NCI-H1694 treated with DMSO at 0.1 percent for 48 hours (cell line): ENCODE data around the gene ZNRF2.
A peak's percentile ranks its signal among the peaks of the same experiment; 100 is the strongest.

Experiments
- DNase-seq: peaks from one replicate; lab custom pipeline; 2025; lab: John Stamatoyannopoulos, UW

ZNRF2 gene

GRCh38 chr7:30322271-30323005 lies 38.0 kb downstream of the ZNRF2 start:
- peak; percentile 36 for DNase-seq

DNA sequence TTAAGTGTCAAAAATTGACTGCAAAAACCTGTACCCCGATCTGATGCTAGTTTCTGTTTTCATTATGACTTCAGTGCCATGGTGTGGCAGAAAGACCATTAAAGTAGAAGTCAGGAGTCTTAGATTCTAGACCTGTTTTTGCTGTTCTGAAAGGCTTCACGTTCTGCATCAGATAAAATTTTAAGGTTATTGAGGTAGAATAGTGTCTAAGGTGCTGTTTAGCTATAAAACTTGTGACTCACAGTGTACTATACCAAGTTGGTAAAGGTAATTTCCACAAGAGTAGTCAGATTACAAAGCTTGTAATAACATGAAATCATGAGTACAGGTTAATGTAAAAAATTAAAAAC lies 38.6 kb downstream of the ZNRF2 start:
- no peak for DNase-seq

GRCh38 chr7:30327813-30328212 lies 43.4 kb downstream of the ZNRF2 start:
- no peak for DNase-seq

DNA sequence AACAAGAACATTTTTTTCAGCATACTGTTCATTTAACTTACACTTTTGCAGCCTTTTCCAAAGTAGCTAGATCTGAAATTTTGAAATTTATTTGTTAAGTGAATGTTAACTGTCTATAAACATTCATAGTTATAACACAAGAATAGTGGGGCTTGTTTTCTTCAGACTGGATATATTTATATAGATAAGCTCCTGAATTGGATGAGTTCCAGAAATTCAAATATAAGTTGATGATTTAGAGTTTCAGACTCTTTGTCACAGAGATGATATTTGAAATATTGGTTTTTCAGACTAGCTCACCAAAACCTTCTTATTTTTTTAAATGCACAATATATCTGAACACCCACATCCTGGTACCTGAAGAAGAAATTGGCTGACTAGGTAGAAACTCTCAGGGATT lies 44.0 kb downstream of the ZNRF2 start:
- DNase-seq: no peak

DNA sequence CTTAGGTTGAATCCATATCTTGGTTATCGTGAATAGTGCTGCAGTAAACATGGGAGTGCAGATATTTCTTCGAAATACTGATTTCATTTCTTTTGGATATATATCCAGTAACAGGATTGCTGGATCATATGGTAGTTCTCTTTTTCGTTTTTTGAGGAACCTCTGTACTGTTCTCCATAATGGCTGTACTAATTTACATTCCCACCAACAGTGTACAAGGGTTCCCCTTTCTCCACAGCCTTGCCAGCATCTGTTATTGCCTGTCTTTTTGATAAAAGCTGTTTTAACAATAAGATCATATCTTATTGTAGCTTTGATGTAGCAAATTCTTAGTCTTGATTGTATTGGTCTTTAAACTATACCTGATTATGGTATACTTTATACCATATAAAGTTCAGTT lies 45.3 kb downstream of the ZNRF2 start:
- no peak for DNase-seq

- DNase-seq: no peak
Observed at GRCh38 chr7:30330134-30331111, 46.0 kb downstream of the ZNRF2 start.

GRCh38 chr7:30331338-30331737 lies 46.9 kb downstream of the ZNRF2 start:
- no peak for DNase-seq

GRCh38 chr7:30332549-30332948 lies 48.2 kb downstream of the ZNRF2 start:
- no peak for DNase-seq

DNA sequence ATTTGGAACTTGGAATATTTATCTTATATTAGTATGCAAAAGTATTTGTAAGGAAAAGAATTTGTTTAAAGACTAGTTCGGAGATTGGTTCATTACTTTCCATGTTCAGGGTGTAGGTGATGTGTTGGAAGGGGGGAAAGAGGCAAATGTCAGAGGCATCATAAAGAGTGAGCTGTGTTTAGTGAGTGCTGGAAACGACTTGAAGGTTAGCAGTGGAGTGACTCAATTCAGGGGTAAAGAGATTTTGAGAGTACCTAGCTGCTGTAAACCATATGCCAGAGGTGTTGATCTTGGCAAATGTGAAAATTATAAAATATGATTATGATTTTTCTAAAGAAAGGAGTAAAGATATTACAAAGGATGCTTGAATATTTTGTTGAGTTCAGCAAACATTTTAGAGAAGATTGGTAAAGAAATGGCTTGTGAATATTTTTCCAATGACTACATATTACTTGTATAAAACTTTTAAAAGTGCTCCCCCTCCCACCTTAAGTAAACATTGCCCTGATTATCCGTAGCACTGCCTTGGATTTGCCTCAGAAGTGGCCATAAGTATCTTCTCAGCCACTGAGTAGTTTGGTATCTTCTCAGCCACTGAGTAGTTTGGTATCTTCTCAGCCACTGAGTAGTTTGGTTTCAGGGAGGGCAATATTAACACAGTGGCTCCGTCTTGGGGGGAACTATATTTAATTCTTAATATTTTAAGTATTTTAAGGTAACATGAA lies 51.5 kb downstream of the ZNRF2 start:
- no peak for DNase-seq

GRCh38 chr7:30344513-30344912 lies 60.1 kb downstream of the ZNRF2 start:
- no peak for DNase-seq

DNA sequence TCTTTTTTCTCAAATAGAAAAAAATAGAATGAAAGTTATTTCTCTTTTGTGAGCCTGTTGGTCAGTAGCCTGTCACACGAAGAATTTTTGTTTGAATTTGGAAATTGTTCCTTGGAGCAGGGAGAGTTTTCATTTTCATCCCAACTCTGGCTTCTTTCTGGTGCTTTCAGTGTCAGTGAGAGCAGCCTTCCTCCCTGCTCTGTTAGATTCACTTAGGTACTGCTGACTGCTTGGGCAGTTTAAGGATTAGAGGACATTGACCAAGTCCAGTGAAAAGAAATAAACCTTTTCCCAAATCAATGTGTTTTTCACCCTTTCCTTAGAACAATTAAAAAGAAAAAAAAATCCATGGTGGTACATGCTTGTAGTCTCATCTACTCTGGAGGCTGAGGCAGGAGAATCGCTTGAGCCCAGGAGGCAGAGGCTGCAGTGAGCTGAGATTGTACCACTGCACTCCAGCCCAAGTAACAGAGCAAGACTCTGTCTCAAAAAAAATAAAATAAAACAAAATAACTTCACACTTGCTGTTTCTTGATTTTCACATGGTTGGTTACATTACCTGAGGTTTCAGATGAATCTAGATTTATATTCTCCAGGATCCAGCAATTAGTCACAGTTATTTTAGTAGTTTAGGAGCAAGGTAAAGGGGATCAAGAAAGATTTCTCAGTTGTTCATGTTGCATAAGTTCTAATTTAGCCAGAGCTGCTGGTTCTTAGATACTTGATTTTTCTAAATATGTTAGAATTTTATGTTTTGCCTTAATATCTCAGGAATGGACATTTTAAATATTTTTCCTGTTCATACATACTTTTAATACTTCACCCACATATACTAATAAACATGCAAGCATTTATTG lies 63.1 kb downstream of the ZNRF2 start:
- DNase-seq: no peak

GRCh38 chr7:30348083-30348560 lies 63.7 kb downstream of the ZNRF2 start:
- no peak for DNase-seq

- no peak for DNase-seq
Observed at GRCh38 chr7:30349170-30349569, 64.8 kb downstream of the ZNRF2 start.

DNA sequence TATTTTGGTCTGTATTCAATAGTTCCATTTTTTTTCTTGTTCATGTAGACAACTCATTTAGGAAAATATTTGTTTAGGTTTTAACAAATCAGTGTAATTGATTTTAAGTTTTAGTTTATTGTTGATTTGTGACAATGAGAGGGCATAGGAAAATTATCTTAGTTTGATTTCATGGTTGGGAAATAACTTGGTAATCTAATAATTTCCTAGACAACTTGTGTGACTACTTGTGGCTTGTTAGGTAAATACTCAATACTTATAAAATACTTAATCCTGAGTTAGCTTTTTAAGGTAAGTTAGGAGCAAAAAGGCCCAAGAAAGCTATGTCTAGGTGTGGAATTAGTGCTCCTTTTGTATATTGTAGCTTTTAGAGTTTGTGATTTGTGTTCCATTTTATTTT lies 65.4 kb downstream of the ZNRF2 start:
- no peak for DNase-seq

GRCh38 chr7:30351286-30351685 lies 66.9 kb downstream of the ZNRF2 start:
- no peak for DNase-seq

- no peak for DNase-seq
Observed at GRCh38 chr7:30351724-30352123, 67.3 kb downstream of the ZNRF2 start.

GRCh38 chr7:30352169-30352568 lies 67.8 kb downstream of the ZNRF2 start:
- DNase-seq: no peak

- no peak for DNase-seq
Observed at GRCh38 chr7:30353532-30353931, 69.1 kb downstream of the ZNRF2 start.

DNA sequence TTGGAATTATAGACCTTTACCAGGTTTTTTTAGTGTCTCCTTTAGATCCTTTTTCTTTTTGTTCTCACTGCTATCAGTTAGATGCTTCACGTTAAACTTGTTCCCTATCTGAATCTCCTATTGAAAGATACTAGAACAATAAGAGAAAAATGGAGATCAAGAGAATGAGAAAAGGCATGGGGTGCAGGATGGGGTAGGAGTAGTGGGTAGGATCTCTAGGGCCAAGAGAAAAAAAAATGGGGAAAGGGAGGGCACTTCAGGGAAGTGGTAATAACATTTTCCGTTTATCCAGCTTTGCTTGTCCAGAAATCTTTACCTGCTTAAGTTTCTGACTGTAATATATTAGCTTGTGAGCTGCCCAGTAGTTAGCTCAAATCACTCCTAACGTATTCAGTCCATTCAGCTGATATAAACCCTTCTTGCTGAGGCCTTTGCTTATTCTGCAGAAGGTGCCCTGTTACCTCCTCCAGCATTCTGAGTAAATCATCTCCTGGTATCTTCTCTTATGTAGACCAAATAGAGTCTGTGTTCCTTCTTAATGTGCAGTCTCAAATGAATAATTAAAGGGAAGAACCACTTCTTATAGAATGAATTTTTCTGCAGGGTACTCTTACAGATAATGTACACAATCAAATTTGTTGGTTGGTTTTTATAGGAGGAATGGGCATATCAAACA lies 69.7 kb downstream of the ZNRF2 start:
- DNase-seq: no peak

DNA sequence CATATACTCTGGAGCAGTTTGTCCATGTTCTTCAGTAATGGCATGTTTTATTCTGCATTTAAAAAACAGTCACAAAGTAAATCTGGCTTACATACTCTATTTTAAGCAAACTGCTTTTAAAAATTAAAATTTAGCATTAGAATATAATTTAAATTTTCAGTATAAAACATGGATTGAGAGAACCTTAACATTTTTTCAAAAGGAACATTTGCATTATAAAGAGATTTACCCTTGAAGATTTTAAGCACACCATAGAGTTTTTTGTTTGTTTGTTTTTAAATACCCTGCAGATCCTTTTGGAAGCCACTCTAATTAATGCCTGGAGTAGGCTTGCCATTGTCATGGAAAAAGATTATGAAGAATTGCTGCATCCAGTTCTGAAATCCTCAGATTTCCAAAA lies 70.4 kb downstream of the ZNRF2 start:
- no peak for DNase-seq

DNA sequence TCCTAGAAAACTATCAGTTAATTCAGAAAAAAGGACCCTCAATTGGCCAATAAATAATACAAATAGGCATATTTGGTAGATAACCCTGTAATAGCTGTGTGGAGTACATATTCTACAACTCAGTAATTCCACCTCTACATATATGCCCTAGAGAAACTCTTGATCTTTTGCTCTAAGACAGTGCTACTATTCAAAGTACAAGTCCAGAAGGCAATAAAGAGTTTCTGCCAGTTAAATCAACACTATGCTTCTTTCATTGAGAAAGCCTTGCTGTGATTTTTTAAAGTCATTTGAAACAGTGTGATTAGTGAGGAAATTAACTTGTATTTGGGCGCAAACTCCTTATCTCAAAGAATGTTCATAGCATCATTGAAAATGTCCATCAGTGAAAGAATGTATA lies 75.6 kb downstream of the ZNRF2 start:
- DNase-seq: no peak
